Activated naive CD4-positive, alpha-beta T cell treated with anti-CD3 and anti-CD28 coated beads, Interleukin-2, amount 10 ng/mL, durations not matched to agents 7 days and 5 days (primary cell): ENCODE measurements around the gene GADD45A.

Source experiments
- CTCF ChIA-PET: fragments of 350-600 bp; sonication (Branson Sonifier 250); formaldehyde crosslinking; loops from one replicate; lab custom pipeline; 2021; ENCODE audit warnings: antibody characterized with exemption; lab: Charles Lee
- DNase-seq: peaks from one replicate; pipeline ENCODE4 v3.0.0-alpha.2; 2020
- H3K27ac Mint-ChIP-seq: one replicate; pipeline ENCODE4 v1.8.0; 2021; ENCODE audit warnings: mild to moderate bottlenecking, moderate library complexity, mixed read lengths
- H3K27me3 Mint-ChIP-seq: one replicate; pipeline ENCODE4 v1.8.0; 2021; ENCODE audit warnings: mild to moderate bottlenecking, mixed read lengths
- H3K36me3 Mint-ChIP-seq: one replicate; pipeline ENCODE4 v1.8.0; 2021; ENCODE audit warnings: mixed read lengths
- H3K4me1 Mint-ChIP-seq: one replicate; pipeline ENCODE4 v1.8.0; 2021; ENCODE audit warnings: mixed read lengths
- H3K4me3 Mint-ChIP-seq: one replicate; pipeline ENCODE4 v1.8.0; 2021; ENCODE audit warnings: mild to moderate bottlenecking, moderate library complexity, mixed read lengths
- H3K9me3 Mint-ChIP-seq: one replicate; pipeline ENCODE4 v1.8.0; 2021; ENCODE audit warnings: mixed read lengths

Gene GADD45A

DNA sequence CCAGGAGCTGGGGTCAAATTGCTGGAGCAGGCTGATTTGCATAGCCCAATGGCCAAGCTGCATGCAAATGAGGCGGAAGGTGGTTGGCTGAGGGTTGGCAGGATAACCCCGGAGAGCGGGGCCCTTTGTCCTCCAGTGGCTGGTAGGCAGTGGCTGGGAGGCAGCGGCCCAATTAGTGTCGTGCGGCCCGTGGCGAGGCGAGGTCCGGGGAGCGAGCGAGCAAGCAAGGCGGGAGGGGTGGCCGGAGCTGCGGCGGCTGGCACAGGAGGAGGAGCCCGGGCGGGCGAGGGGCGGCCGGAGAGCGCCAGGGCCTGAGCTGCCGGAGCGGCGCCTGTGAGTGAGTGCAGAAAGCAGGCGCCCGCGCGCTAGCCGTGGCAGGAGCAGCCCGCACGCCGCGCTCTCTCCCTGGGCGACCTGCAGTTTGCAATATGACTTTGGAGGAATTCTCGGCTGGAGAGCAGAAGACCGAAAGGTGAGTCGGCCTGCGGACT, at the start of gene GADD45A:
Gene GADD45A, plus strand, starts transcription at position 135 of the 491 bp plus-strand sequence. Its CDS starts 294 bp downstream, at position 429.
- Mint-ChIP-seq H3K4me3 (peak within 1 kb of the TSS; percentile 97), H3K36me3 (peaks cover 25% of the 10 kb centered on the region), H3K4me1 (peaks cover 37% of the 10 kb centered on the region), H3K27ac (peak within 1 kb of the TSS; percentile 99), H3K9me3 (no peaks in the 10 kb centered on the region), H3K27me3 (no peaks in the 10 kb centered on the region)
- CTCF ChIA-PET, result interaction anchor here (0.9 to 3.7 kb wide), 5 partner anchors 11 to 747 kb away, joined by 3 to 17 read pairs (median 3); no protein-coding TSS in a partner anchor
- DNase-seq, result peak; percentile 98

GRCh38 chr1:67636146-67636545, 48.9 kb upstream of the GADD45A start:
- peaks cover 10% of the 10 kb centered on the region for H3K4me1 Mint-ChIP-seq
- H3K4me3 Mint-ChIP-seq, result no peak overlapping the region

GRCh38 chr1:67639361-67639760, 45.6 kb upstream of the GADD45A start:
- no peaks in the 10 kb centered on the region for H3K9me3 Mint-ChIP-seq
- no peak overlapping the region for H3K27ac Mint-ChIP-seq
- peaks cover 6% of the 10 kb centered on the region for H3K27me3 Mint-ChIP-seq
- CTCF ChIA-PET, result interaction anchor here (1.1 kb wide), 1 partner anchor 121 kb away, joined by 3 read pairs; no protein-coding TSS in a partner anchor
- H3K4me3 Mint-ChIP-seq, result no peak overlapping the region
- no peak for DNase-seq
- peaks cover 10% of the 10 kb centered on the region for H3K4me1 Mint-ChIP-seq
- H3K36me3 Mint-ChIP-seq, result no peaks in the 10 kb centered on the region

More at GRCh38 chr1:67636146-67636545, 48.9 kb upstream of the GADD45A start:
- DNase-seq, result no peak
- no peaks in the 10 kb centered on the region for H3K9me3 Mint-ChIP-seq
- no peaks in the 10 kb centered on the region for H3K36me3 Mint-ChIP-seq
- H3K27me3 Mint-ChIP-seq, result peaks cover 10% of the 10 kb centered on the region
- CTCF ChIA-PET, result no interaction called here
- no peak overlapping the region for H3K27ac Mint-ChIP-seq

DNA sequence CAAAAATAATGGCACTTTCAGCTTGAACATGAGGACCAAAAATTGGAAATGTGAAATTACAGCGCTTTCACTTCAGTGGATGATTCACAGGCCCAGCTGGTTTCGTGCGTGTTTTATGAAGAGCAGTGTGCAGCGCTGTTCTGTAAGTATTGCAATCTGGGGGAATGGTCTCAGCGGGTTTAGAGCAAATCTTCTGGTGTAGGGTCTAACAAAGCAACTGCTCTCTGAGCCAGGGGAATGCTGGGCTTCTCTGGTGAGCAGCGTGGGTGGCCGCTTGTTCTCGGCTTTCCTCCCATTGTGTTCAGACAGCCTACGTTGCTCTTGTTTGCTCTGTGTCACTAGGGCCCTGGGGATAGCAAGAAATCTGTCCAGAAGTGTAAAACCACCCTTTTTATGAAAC, 42.4 kb upstream of the GADD45A start:
- H3K4me3 Mint-ChIP-seq, result no peak overlapping the region
- H3K27ac Mint-ChIP-seq, result no peak overlapping the region
- CTCF ChIA-PET, result no interaction called here

GRCh38 chr1:67644566-67644965, 40.4 kb upstream of the GADD45A start:
- no peak overlapping the region for H3K4me3 Mint-ChIP-seq
- H3K9me3 Mint-ChIP-seq, result no peaks in the 10 kb centered on the region
- DNase-seq, result no peak
- H3K27me3 Mint-ChIP-seq, result peaks cover 3% of the 10 kb centered on the region
- no peaks in the 10 kb centered on the region for H3K4me1 Mint-ChIP-seq
- H3K27ac Mint-ChIP-seq, result no peak overlapping the region
- CTCF ChIA-PET, result no interaction called here
- no peaks in the 10 kb centered on the region for H3K36me3 Mint-ChIP-seq

More for the DNA sequence above, 42.4 kb upstream of the GADD45A start:
- no peak for DNase-seq
- Mint-ChIP-seq H3K9me3 (no peaks in the 10 kb centered on the region), H3K27me3 (peaks cover 6% of the 10 kb centered on the region), H3K36me3 (no peaks in the 10 kb centered on the region), H3K4me1 (no peaks in the 10 kb centered on the region)

DNA sequence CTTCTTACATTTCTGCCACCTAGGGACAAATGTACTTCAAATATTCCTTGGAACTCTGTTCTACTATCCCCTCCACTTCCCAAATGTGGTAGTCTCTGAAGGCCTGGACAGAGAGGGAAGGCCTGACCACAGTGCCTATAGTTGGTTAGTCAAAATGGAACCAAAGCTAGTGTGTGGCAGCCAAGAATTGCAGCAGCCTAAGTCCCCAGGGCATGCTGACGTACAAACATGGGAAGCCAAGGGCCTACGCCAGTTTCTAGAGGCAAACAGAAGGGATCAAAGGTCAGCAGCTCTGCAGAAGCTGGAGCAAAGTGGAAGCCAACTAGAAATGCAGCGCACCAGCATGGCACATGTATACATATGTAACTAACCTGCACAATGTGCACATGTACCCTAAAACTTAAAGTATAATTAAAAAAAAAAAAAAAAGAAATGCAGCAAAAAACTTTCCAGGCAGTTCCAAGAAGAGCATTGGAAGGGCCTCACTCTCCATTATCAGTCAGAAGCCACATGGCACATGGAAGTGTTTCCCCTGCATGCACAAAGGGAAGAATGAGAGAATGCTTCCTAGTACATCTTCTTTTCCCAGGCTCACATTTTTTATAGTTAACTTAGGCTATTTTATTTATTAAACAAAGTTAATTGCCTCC, 39.4 kb upstream of the GADD45A start:
- H3K27ac Mint-ChIP-seq, result no peak overlapping the region
- no peaks in the 10 kb centered on the region for H3K4me1 Mint-ChIP-seq
- H3K27me3 Mint-ChIP-seq, result peaks cover 3% of the 10 kb centered on the region
- CTCF ChIA-PET, result no interaction called here
- no peaks in the 10 kb centered on the region for H3K9me3 Mint-ChIP-seq
- no peak for DNase-seq
- H3K36me3 Mint-ChIP-seq, result no peaks in the 10 kb centered on the region
- H3K4me3 Mint-ChIP-seq, result no peak overlapping the region

DNA sequence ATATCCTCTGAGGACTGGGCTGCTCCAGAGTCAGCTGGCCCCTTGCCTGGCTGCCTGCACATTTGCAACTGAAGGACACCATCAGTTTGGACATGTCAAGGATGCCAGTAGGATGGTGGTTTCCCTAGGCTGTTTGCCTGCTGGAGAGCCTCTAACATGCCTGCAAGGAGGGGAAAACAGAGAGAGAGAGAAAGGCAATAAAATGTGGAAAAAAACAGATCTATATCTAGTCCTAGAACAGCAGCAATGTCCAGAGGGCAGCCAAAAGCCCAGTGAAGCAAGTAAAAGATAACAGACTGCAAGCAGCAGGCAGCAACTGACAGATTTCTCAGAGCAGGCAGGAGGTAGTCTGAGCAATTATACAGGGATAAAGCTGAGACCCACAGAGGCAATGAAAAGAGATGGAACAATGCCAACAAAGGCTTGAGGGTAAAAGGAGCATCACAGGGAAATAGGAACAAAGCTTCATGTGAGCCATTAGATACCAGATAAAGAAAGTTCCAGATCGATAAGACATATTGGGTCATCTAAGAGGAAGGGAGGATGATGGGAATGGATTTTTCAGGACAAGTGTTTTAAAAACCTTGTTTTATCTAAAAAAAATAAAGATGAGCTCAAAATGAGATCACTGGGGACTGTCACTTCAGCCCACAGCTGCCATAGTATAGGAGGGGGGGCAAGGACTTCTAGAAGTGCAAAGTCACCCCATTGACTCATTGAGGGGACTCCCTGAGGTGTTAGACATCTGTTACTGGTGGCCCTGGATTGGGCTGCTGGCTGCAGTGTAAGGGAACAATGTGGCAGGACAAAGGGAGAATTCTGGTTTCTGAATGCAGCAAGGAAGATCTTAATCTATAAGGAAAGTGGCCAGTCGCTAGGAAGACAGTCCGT, 38.6 kb upstream of the GADD45A start:
- Mint-ChIP-seq H3K27ac (no peak overlapping the region), H3K27me3 (peaks cover 3% of the 10 kb centered on the region), H3K9me3 (no peaks in the 10 kb centered on the region), H3K36me3 (no peaks in the 10 kb centered on the region), H3K4me3 (no peak overlapping the region), H3K4me1 (no peaks in the 10 kb centered on the region)
- CTCF ChIA-PET, result interaction anchor here (0.7 kb wide), 1 partner anchor 22 kb away, joined by 3 read pairs; no protein-coding TSS in a partner anchor
- no peak for DNase-seq

DNA sequence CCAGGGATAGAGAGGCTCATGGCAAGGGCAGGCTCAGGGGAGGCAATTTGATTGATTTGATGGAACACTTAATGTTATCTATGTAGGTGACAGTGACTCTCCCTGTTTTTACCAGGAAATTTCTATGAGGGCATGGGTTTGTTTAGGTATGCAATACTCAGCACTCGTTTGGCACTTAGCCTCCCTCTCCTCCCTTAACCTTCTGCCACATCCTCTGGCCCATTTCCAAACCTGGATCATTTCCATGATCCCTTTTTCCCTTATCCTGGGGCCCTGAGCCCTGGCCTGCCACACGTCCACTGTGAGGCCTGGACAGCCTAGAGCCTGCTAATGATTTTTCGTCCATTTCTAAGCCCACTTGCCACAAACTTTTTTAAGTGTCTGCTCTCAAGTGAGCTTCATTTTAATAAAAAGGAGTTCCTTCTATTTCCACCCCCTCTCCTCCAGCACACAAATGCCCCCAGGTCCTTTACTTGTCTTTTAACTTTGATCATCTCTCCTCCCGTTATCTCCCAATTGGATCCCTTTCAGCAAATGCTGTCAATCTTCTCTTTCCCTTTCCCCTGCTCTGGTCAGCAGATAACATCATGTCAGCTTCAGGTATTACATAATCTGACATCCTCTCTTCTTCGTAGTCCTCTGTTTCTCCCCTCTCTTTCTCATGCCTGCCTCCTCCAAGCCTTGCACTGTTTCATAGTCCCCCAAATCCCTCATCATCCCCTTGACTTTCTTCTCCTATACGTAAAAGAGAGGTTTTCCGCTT, 37.8 kb upstream of the GADD45A start:
- Mint-ChIP-seq H3K27me3 (peaks cover 3% of the 10 kb centered on the region), H3K9me3 (no peaks in the 10 kb centered on the region), H3K36me3 (no peaks in the 10 kb centered on the region), H3K27ac (no peak overlapping the region), H3K4me3 (no peak overlapping the region), H3K4me1 (no peaks in the 10 kb centered on the region)
- CTCF ChIA-PET, result interaction anchor here (0.7 kb wide), 1 partner anchor 21 kb away, joined by 3 read pairs; no protein-coding TSS in a partner anchor
- DNase-seq, result no peak

DNA sequence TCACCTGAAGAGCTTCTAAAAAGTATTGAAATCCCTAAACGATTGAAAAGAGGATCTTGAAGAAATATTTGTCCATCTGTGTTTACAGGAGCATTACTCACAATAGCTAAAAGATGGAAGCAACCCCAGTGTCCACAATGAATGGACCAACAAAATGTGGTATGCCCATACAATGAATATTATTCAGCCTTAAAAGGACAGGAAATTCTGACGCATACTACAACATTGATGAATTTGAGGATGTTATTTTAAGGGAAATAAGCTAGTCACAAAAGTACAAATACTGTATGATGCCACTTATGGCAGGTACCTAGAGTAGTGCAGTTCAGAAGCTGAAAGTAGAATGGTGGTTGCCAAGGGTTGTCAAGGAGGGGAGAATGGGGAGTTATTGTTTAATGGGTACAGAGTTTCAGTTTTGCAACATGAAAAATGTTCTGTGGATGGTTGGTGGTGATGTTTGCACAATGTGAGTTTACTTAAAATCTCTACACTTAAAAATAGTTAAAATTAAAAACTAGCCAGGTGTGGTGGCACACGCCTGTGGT, 37.1 kb upstream of the GADD45A start:
- CTCF ChIA-PET, result interaction anchor here (0.7 kb wide), 1 partner anchor 22 kb away, joined by 3 read pairs; no protein-coding TSS in a partner anchor
- H3K36me3 Mint-ChIP-seq, result no peaks in the 10 kb centered on the region
- no peaks in the 10 kb centered on the region for H3K9me3 Mint-ChIP-seq
- no peak overlapping the region for H3K4me3 Mint-ChIP-seq
- no peaks in the 10 kb centered on the region for H3K4me1 Mint-ChIP-seq
- DNase-seq, result no peak
- peaks cover 3% of the 10 kb centered on the region for H3K27me3 Mint-ChIP-seq
- no peak overlapping the region for H3K27ac Mint-ChIP-seq

DNA sequence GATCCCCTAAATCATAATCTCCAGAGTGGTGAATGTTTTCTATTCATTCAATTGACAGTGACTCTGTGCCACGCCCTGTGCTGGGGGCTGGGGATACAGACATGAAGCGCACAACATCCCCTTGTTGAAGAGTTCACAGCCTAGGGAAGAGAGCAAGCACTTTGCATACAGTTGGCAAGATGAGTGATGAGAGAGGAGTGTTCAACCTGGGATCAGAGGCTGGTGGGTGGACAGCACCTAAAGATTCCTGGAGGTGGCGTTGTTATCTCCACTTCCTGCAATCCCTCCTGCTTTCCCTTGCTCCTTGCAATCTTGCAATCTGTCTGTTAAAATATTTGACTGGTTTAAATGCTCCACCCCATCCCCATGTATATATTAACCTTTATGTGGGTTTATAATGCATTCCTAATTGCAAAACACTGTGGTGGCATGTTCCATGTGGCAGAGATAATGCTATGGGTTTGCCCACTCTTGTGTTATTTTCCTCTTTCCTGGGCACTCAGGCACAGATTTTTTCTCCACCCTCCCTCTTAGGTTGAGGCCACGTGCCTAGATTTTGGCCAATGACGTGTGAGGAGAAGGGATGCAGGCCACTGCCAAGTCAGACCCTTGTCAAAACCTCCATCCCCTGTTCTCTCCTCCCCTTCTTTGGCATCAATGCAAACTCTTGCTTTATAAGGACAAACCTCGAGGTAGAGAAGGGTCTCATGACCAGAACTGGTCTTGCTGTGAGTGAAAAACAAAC, 36.2 kb upstream of the GADD45A start:
- Mint-ChIP-seq H3K4me3 (no peak overlapping the region), H3K4me1 (no peaks in the 10 kb centered on the region), H3K36me3 (no peaks in the 10 kb centered on the region), H3K27ac (no peak overlapping the region), H3K27me3 (peaks cover 7% of the 10 kb centered on the region), H3K9me3 (no peaks in the 10 kb centered on the region)
- DNase-seq, result no peak
- CTCF ChIA-PET, result interaction anchor here (0.7 kb wide), 1 partner anchor 21 kb away, joined by 3 read pairs; no protein-coding TSS in a partner anchor

- Mint-ChIP-seq H3K27ac (no peak overlapping the region), H3K4me3 (no peak overlapping the region), H3K36me3 (no peaks in the 10 kb centered on the region), H3K9me3 (no peaks in the 10 kb centered on the region), H3K27me3 (peaks cover 7% of the 10 kb centered on the region), H3K4me1 (no peaks in the 10 kb centered on the region)
- DNase-seq, result no peak
- CTCF ChIA-PET, result no interaction called here
Measured at GRCh38 chr1:67650061-67650460, 34.9 kb upstream of the GADD45A start.

GRCh38 chr1:67651031-67651430, 34.0 kb upstream of the GADD45A start:
- CTCF ChIA-PET, result interaction anchor here (0.6 kb wide), 1 partner anchor 89 kb away, joined by 3 read pairs; no protein-coding TSS in a partner anchor
- no peaks in the 10 kb centered on the region for H3K9me3 Mint-ChIP-seq
- peaks cover 10% of the 10 kb centered on the region for H3K27me3 Mint-ChIP-seq

GRCh38 chr1:67652800-67653199, 32.2 kb upstream of the GADD45A start:
- H3K27ac Mint-ChIP-seq, result no peak overlapping the region
- no peak overlapping the region for H3K4me3 Mint-ChIP-seq
- no peaks in the 10 kb centered on the region for H3K36me3 Mint-ChIP-seq
- no peak for DNase-seq
- no peaks in the 10 kb centered on the region for H3K9me3 Mint-ChIP-seq
- H3K4me1 Mint-ChIP-seq, result no peaks in the 10 kb centered on the region
- H3K27me3 Mint-ChIP-seq, result peaks cover 10% of the 10 kb centered on the region
- CTCF ChIA-PET, result no interaction called here

More at GRCh38 chr1:67651031-67651430, 34.0 kb upstream of the GADD45A start:
- H3K4me1 Mint-ChIP-seq, result no peaks in the 10 kb centered on the region
- no peak overlapping the region for H3K4me3 Mint-ChIP-seq
- no peak overlapping the region for H3K27ac Mint-ChIP-seq
- no peaks in the 10 kb centered on the region for H3K36me3 Mint-ChIP-seq
- DNase-seq, result no peak
